Uterus (tissue), 4 donors: ENCODE results near the gene AP2M1. TPM values are rescaled to one million over a fixed set of nuclear protein-coding genes. Genes with fewer than 3 reads are reported as not detected.
A peak's percentile ranks its signal among the peaks of the same experiment; 100 is the strongest.
"Not testable (repeated sequence)": the region's sequence is repeated elsewhere in the genome, so short reads cannot be mapped to it uniquely, and the experiment has no call there.

Source experiments
- DNase-seq, 2 donors: peaks; one replicate each; pipeline ENCODE4 v3.0.0-alpha.2; 2019 to 2020
- H3K27ac ChIP-seq, 2 donors: fragments of 200-600 bp; sonication (generic); 1 replicate in 1 of 2; 2 replicates in 1 of 2; pipeline ENCODE4 v1.5.1; 2016 to 2018
- H3K27me3 ChIP-seq, 2 donors: fragments of 200-600 bp; sonication (generic); one replicate each; pipeline ENCODE4 v1.5.1; 2018 to 2019; ENCODE audit warnings: control low read depth in 1 of 2
- H3K36me3 ChIP-seq, 2 donors: fragments of 200-600 bp; sonication (generic); one replicate each; pipeline ENCODE4 v1.5.1; 2019; ENCODE audit warnings: control low read depth in 1 of 2
- H3K4me1 ChIP-seq, 2 donors: fragments of 200-600 bp; sonication (generic); one replicate each; pipeline ENCODE4 v1.5.1; 2018 to 2019; ENCODE audit warnings: control low read depth in 1 of 2
- H3K4me3 ChIP-seq, 2 donors: fragments of 200-600 bp; sonication (generic); 1 replicate in 1 of 2; 2 replicates in 1 of 2; pipeline ENCODE4 v1.5.1; 2018 to 2019; ENCODE audit warnings: mild to moderate bottlenecking in 1 of 2
- H3K9me3 ChIP-seq, 2 donors: fragments of 200-600 bp; sonication (generic); one replicate each; pipeline ENCODE4 v1.5.1; 2019; ENCODE audit warnings: control low read depth in 1 of 2
- CTCF ChIP-seq, 4 experiments: fragments of 200-600 bp in 2 of 4; fragments of 450-650 bp in 2 of 4; sonication (generic) in 2 of 4; IDR thresholded peaks; one replicate each; pipeline ENCODE4 v1.5.1; 2016 to 2019; ENCODE audit warnings: antibody characterized with exemption in 4 of 4, mild to moderate bottlenecking in 2 of 4, moderate library complexity in 1 of 4
- POLR2A ChIP-seq, 2 donors: fragments of 450-650 bp; IDR thresholded peaks; one replicate each; pipeline ENCODE4 v1.6.1; 2016; ENCODE audit warnings: antibody characterized with exemption in 2 of 2, mild to moderate bottlenecking in 1 of 2, moderate library complexity in 1 of 2
- intact Hi-C: fragments of 100-400 bp; cut with DNase I; formaldehyde crosslinking; loops from one replicate; pipeline ENCODE4 v1.15.1; 2023; ENCODE audit warnings: low total_unique reads
- total RNA-seq, 4 donors: library from RNA; depleted of rRNA in 3 of 4; stranded (reverse); fragments of >200 nt in 3 of 4; gene quantifications; one replicate each; pipeline versions ENCODE4 v1.1.0 to v1.2.4, GENCODE V29; 2014 to 2023
- donor health status: DM: yes; HTN: yes; CAD: no.

AP2M1 gene
- total RNA-seq, 4 donors from 2014 or later = 81.8 to 248 (median 172) TPM

- Histone ChIP-seq H3K36me3 (no peaks in the 10 kb centered on the region), H3K4me1 (no peaks in the 10 kb centered on the region), H3K9me3 (no peaks in the 10 kb centered on the region), H3K27me3 (no peaks in the 10 kb centered on the region), H3K27ac (no peak overlapping the region), H3K4me3 (no peak overlapping the region)
- intact Hi-C loops = no loop called here
- TF ChIP-seq POLR2A (IDR thresholded peaks at IDR 0.05) (no peak), CTCF (IDR thresholded peaks at IDR 0.05) (no peak)
- DNase-seq = no peak
These were observed 26.6 kb upstream of the AP2M1 start for GRCh38 chr3:184148076-184148475.

- H3K27me3 ChIP-seq = no peaks in the 10 kb centered on the region
- intact Hi-C loops = no loop called here
- no peaks in the 10 kb centered on the region for H3K4me1 ChIP-seq
- H3K36me3 ChIP-seq = no peaks in the 10 kb centered on the region
- TF ChIP-seq CTCF (IDR thresholded peaks at IDR 0.05) (no peak), POLR2A (IDR thresholded peaks at IDR 0.05) (no peak)
- DNase-seq = no peak
- H3K4me3 ChIP-seq = no peak overlapping the region
- H3K27ac ChIP-seq = no peak overlapping the region
- H3K9me3 ChIP-seq = no peaks in the 10 kb centered on the region
These were observed 25.5 kb upstream of the AP2M1 start for GRCh38 chr3:184149123-184149522.

- H3K4me1 ChIP-seq, H3K27ac ChIP-seq, DNase-seq, H3K36me3 ChIP-seq, H3K27me3 ChIP-seq, intact Hi-C loops, H3K9me3 ChIP-seq, H3K4me3 ChIP-seq: not testable (repeated sequence)
These were observed 24.9 kb upstream of the AP2M1 start for GRCh38 chr3:184149770-184150169.

GRCh38 chr3:184154885-184155643 is 19.6 kb upstream of the AP2M1 start, which contains the start of gene DVL3:
TSS of gene DVL3 (plus strand) at chr3:184155377. CDS start at chr3:184155636, 259 bp downstream.
- Histone ChIP-seq H3K36me3 (no peaks in the 10 kb centered on the region), H3K27me3 (no peaks in the 10 kb centered on the region), H3K9me3 (no peaks in the 10 kb centered on the region), H3K4me1 (peaks cover 4 to 17% of the 10 kb centered on the region in 2 donors), H3K4me3 (peak within 1 kb of the TSS; percentile 75 to 97), H3K27ac (peak within 1 kb of the TSS; percentile 90 to 95)
- intact Hi-C loops = no loop called here
- TF ChIP-seq CTCF (IDR thresholded peaks at IDR 0.05) (peak in 1 of 4 experiments; percentile 7), POLR2A (IDR thresholded peaks at IDR 0.05) (peak; percentile 49 to 58)
- peak; percentile 57 to 73 for DNase-seq

- H3K4me3 ChIP-seq = peak overlapping the region; percentile 75 to 97
- DNase-seq = peak in 1 of 2 donors; percentile 44
- H3K9me3 ChIP-seq = no peaks in the 10 kb centered on the region
- peaks cover 4 to 24% of the 10 kb centered on the region in 2 donors for H3K4me1 ChIP-seq
- intact Hi-C loops = no loop called here
- H3K27me3 ChIP-seq = no peaks in the 10 kb centered on the region
- TF ChIP-seq CTCF (IDR thresholded peaks at IDR 0.05) = no peak
- no peak for TF ChIP-seq POLR2A (IDR thresholded peaks at IDR 0.05)
- H3K27ac ChIP-seq = peak overlapping the region; percentile 90 to 95
- no peaks in the 10 kb centered on the region for H3K36me3 ChIP-seq
These were observed 18.8 kb upstream of the AP2M1 start for GRCh38 chr3:184155644-184156521.
